ENCODE results near the gene PTCH1. TPM values are rescaled to one million over a fixed set of nuclear protein-coding genes. Genes with fewer than 3 reads are reported as not detected.

The PTCH1 gene
- total and polyA plus RNA-seq, 10 of the 15 experiments (the other 5 are each of a cell fraction or from before 2014, with no cell fraction given) = 0.16 to 6.1 (median 2.6) TPM

DNA sequence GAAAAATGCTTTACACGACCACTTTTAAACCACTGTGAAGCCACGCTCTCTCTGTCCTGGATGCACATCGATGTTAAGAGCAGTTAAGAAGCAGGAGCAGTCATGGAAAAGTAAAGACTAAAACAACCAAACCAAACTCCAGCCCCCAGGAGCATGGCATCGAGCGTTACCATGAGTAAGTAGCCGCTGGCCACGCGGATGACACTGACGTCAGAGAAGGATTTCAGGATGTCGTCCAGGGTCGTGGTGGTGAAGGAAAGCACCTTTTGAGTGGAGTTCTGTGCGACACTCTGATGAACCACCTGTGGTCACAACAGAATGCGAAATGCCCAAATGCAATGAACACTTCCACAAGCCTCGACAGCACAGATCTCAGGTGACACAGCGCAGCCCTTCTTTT, 38.9 kb downstream of the PTCH1 start (continued):
- TF ChIP-seq, protein P1, sequence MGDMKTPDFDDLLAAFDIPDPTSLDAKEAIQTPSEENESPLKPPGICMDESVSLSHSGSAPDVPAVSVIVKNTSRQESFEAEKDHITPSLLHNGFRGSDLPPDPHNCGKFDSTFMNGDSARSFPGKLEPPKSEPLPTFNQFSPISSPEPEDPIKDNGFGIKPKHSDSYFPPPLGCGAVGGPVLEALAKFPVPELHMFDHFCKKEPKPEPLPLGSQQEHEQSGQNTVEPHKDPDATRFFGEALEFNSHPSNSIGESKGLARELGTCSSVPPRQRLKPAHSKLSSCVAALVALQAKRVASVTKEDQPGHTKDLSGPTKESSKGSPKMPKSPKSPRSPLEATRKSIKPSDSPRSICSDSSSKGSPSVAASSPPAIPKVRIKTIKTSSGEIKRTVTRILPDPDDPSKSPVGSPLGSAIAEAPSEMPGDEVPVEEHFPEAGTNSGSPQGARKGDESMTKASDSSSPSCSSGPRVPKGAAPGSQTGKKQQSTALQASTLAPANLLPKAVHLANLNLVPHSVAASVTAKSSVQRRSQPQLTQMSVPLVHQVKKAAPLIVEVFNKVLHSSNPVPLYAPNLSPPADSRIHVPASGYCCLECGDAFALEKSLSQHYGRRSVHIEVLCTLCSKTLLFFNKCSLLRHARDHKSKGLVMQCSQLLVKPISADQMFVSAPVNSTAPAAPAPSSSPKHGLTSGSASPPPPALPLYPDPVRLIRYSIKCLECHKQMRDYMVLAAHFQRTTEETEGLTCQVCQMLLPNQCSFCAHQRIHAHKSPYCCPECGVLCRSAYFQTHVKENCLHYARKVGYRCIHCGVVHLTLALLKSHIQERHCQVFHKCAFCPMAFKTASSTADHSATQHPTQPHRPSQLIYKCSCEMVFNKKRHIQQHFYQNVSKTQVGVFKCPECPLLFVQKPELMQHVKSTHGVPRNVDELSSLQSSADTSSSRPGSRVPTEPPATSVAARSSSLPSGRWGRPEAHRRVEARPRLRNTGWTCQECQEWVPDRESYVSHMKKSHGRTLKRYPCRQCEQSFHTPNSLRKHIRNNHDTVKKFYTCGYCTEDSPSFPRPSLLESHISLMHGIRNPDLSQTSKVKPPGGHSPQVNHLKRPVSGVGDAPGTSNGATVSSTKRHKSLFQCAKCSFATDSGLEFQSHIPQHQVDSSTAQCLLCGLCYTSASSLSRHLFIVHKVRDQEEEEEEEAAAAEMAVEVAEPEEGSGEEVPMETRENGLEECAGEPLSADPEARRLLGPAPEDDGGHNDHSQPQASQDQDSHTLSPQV (IDR thresholded peaks at IDR 0.05) = no peak
- no peak for TF ChIP-seq RUNX3 (IDR thresholded peaks at IDR 0.05; ENCODE audit: low read length)
- TF ChIP-seq, protein P2, sequence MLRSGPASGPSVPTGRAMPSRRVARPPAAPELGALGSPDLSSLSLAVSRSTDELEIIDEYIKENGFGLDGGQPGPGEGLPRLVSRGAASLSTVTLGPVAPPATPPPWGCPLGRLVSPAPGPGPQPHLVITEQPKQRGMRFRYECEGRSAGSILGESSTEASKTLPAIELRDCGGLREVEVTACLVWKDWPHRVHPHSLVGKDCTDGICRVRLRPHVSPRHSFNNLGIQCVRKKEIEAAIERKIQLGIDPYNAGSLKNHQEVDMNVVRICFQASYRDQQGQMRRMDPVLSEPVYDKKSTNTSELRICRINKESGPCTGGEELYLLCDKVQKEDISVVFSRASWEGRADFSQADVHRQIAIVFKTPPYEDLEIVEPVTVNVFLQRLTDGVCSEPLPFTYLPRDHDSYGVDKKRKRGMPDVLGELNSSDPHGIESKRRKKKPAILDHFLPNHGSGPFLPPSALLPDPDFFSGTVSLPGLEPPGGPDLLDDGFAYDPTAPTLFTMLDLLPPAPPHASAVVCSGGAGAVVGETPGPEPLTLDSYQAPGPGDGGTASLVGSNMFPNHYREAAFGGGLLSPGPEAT (IDR thresholded peaks at IDR 0.05; ENCODE audit: low read depth) = no peak

DNA sequence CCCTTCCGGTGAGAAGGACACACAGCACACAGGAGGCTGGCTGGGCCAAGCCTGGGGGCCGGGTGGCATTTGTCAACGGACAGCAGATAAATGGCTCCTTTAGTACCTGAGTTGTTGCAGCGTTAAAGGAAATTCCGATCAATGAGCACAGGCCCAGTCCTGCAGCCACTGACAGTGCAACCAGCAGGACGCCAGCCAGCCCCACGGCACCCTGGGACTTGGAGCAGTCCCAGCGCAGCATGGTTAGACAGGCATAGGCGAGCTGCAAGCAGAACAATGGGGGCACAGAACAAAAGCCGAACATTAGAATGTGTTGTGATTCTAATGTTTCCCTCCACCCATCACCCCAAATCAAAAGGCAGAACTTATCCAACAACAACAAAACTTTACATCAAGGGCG, 39.3 kb downstream of the PTCH1 start:
- no peaks in the 10 kb centered on the region for H3K27me3 ChIP-seq (replicated peaks in 1 of 2; ENCODE audit: control insufficient read depth in 2 of 2, insufficient read depth in 2 of 2, low read length in 1 of 2)
- no peak overlapping the region for H3K9ac ChIP-seq (ENCODE audit: control insufficient read depth, insufficient read depth, low read length)
- H3K27ac ChIP-seq (ENCODE audit: control insufficient read depth, insufficient read depth) = no peak overlapping the region
- intact Hi-C loops (cut with micrococcal nuclease; ENCODE audit: unreplicated experiment) (no loop called here), in situ Hi-C loops (cut with MboI) (no loop called here)
- DNase-seq (ENCODE audit: low read depth, low spot score) (no peak), ATAC-seq (no peak), FAIRE-seq (no peak)
- no peaks in the 10 kb centered on the region for H3K9me3 ChIP-seq (replicated peaks; ENCODE audit: control insufficient read depth, insufficient read depth, low read length)
- H3K36me3 ChIP-seq (ENCODE audit: control insufficient read depth in 2 of 2, insufficient read depth in 2 of 2, low read length in 1 of 2) = peaks cover 4 to 24% of the 10 kb centered on the region in 2 experiments; a peak in 3 of 4 replicates
- CTCF ChIA-PET = interaction anchor here (1.2 kb wide), 1 partner anchor 28 kb away, joined by 3 read pairs; no protein-coding TSS in a partner anchor
- 95% methylated on average over 11 of the region's 11 CpGs for WGBS (ENCODE audit: insufficient coverage, insufficient replicate concordance, low lambda C conversion rate, missing lambda C conversion rate)
- no peak overlapping the region for H3K4me3 ChIP-seq
- H4K20me1 ChIP-seq (ENCODE audit: control insufficient read depth, insufficient read depth) = no peaks in the 10 kb centered on the region
- SMC1A ChIA-PET (ENCODE audit: uncharacterized antibody, unreplicated experiment) = interaction anchor here (1.5 kb wide), 1 partner anchor 14 kb away, joined by 4 read pairs; no protein-coding TSS in a partner anchor
- TF ChIP-seq KAT2A (conservative IDR thresholded peaks at IDR 0.05; ENCODE audit: control insufficient read depth, low read depth, low read length) (no peak), EZH2 (IDR thresholded peaks at IDR 0.05; ENCODE audit: borderline replicate concordance, control insufficient read depth, low read depth, low read length) (no peak), POLR2AphosphoS2 (IDR thresholded peaks at IDR 0.05; ENCODE audit: low read depth, low read length) (no peak), SREBF2 (IDR thresholded peaks at IDR 0.05; ENCODE audit: low read length) (no peak), BRCA1 (IDR thresholded peaks at IDR 0.05; ENCODE audit: low read depth, low read length) (no peak), MTA2 (IDR thresholded peaks at IDR 0.05; ENCODE audit: low read depth) (no peak)
- no peak overlapping the region for H3K4me2 ChIP-seq (ENCODE audit: control insufficient read depth, insufficient read depth)
- POLR2A ChIA-PET = no interaction called here
- RAD21 ChIA-PET (ENCODE audit: unreplicated experiment) = interaction anchor here (1.7 kb wide), 1 partner anchor 34 kb away, joined by 5 read pairs; no protein-coding TSS in a partner anchor
- no peak overlapping the region for H2AFZ ChIP-seq (ENCODE audit: control insufficient read depth, low read depth, low read length)
- H3K4me1 ChIP-seq (ENCODE audit: control insufficient read depth, insufficient read depth, low read length) = no peaks in the 10 kb centered on the region; the same call in 1 of the 2 replicates
- no peaks in the 10 kb centered on the region for H3K79me2 ChIP-seq (ENCODE audit: control insufficient read depth, insufficient read depth, low read length)
- no TSS peak for BruUV-seq (replicated peaks)

All from GM12878 (cell line).